DND-41 (cell line): ENCODE measurements around the gene PICK1.

ENCODE experiments used
- EZH2 ChIP-seq: IDR thresholded peaks from 3 replicates; pipeline ENCODE4 v1.6.1; 2012; ENCODE audit warnings: borderline replicate concordance, low read depth, mild to moderate bottlenecking, moderate library complexity, low read length, inconsistent platforms; ENCODE audit not compliant: severe bottlenecking
- TF ChIP-seq, protein P1 (sequence below): IDR thresholded peaks from 2 replicates; pipeline ENCODE4 v1.5.1; 2012; ENCODE audit warnings: borderline replicate concordance, low read length, moderate library complexity, mild to moderate bottlenecking; ENCODE audit not compliant: poor library complexity, severe bottlenecking; ENCODE audit errors: extremely low read depth

DNA sequence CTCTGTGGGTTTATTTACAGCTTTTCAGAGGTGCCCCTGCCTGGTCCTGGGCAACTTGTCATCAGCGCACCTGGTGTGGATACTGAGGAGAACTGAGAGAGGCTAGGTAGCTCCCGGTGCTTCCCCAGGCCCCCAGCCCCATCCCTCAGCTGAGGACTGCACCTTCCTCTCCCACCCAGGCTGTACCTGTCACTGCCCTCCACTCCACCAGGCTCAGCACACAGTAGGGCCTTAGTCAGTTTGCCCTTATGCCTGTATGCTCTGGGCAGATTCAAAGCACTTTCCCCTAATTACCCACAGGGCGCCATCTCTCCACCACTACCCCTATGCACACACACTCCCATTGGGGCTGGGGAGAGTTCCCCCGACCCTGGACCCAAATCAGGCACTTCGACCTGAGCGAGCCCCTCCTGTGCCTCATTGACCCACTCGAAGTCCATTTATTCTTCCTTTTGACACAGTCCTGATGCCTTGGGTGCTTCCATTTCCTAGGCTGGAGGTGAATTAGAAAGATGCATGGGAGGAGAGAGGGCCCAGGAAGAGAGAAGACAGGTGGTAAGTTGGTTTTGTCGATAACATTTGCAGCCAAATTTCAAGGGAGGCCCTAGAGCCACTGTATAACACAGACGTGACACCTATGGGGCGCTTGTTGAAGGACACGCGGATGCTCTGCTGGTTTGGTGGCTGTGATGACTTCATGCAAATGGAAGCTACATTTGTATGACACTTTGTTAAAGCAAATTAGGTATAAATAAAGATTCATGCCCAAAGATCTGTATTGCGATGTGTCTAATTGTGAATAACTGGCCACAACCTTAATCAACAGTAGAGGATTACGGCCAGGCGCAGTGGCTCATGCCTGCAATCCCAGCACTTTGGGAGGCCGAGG lies 13.8 kb upstream of the PICK1 start:
- TF ChIP-seq, protein P1, sequence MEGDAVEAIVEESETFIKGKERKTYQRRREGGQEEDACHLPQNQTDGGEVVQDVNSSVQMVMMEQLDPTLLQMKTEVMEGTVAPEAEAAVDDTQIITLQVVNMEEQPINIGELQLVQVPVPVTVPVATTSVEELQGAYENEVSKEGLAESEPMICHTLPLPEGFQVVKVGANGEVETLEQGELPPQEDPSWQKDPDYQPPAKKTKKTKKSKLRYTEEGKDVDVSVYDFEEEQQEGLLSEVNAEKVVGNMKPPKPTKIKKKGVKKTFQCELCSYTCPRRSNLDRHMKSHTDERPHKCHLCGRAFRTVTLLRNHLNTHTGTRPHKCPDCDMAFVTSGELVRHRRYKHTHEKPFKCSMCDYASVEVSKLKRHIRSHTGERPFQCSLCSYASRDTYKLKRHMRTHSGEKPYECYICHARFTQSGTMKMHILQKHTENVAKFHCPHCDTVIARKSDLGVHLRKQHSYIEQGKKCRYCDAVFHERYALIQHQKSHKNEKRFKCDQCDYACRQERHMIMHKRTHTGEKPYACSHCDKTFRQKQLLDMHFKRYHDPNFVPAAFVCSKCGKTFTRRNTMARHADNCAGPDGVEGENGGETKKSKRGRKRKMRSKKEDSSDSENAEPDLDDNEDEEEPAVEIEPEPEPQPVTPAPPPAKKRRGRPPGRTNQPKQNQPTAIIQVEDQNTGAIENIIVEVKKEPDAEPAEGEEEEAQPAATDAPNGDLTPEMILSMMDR: no peak
- no peak for TF ChIP-seq EZH2
